Middle frontal gyrus (tissue), 1 donor: Measurements from ENCODE around the gene TSR3.

Source experiments
- DNase-seq: peaks from one replicate; pipeline ENCODE4 v3.0.0-alpha.2; 2015; ENCODE audit warnings: low spot score; ENCODE audit errors: extremely low spot score

Gene TSR3

DNA sequence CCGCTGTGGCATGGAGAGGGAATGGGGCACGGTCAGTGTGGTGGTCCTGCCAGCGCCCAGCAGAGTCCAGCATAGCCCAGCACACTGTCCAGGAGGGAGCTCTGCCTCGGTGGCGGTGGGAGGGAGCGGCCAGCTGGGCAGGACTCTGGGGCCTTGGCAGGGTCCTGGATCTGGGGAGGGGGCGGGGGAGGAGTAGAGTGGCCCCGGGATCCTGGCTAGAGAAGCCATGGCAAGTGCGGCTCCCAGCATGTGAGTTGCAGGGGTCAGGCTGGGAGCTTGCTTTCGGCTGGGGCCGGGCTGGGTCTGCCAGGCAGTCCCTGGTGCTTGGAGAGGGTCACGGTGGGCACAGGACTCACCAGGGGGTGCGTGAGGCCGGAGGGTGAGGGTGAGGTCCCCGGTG, 3.9 kb upstream of the TSR3 start:
- no peak for DNase-seq

DNA sequence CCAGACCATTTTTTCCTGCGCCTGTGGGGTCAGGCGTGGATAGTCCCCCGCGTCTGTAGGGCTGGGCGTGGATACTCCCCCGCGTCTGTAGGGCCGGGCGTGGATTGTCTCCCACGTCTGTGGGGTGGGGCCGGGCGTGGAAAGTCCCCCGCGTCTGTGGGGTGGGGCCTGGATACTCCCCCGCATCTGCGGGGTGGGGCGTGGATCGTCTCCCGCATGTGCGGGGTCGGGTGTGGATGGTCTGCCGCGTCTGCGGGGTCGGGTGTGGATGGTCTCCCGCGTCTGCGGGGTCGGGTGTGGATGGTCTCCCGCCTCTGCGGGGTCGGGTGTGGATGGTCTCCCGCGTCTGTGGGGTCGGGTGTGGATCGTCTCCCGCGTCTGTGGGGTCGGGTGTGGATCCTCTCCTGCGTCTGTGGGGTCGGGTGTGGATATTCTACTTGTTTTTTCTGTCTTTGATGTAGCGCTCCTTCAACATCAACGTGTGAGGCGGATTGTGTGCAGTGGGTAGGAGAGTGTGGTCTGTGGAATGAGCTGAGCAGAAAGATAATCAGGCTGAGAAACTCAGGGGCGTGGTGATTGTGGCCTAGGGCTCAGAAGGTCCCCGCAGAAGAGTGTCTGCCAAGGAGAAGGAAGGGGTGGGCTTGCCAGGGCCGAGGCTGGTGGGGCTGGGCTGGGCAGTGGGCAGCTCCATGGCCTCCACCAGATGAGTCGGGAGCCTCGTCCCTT, 3.3 kb upstream of the TSR3 start:
- no peak for DNase-seq

DNA sequence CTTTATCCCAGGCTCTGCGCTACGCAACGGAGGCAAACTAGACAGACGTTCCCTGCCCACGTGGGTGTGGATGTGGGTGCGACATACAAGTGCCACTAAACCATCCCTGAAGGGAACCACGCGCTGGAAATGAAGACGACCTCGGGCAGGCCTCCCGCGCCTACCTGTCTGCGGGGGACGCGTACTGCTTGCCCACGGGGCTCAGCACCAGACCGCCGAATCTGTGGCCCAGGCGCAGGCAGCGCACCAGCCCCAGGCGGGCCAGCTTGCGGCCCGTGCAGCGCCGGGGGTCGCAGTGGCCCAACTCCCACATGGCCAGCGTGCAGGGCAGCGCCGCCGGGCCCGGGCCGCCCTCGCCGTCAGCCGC, 480 bp downstream of the TSR3 start:
- no peak for DNase-seq

DNA sequence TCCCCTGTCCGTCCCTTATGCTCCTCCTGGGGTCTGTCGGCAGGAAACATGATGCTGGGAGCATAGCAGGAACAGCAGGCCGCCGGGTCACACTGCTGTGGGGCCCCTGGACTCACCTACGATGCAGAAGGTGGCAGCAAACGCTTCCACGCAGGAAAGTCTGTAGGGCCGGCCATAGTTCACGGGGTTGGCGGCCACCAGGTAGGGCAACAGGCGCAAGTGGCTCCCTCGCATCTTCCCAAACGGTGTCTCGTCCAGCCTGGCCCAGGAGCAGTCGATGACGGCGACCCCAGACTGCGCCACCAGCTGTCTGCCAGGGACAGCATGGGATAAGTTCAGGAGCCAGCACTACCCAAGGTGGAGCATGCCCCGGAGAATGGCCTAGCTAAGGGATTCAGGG, 987 bp downstream of the TSR3 start:
- no peak for DNase-seq

DNA sequence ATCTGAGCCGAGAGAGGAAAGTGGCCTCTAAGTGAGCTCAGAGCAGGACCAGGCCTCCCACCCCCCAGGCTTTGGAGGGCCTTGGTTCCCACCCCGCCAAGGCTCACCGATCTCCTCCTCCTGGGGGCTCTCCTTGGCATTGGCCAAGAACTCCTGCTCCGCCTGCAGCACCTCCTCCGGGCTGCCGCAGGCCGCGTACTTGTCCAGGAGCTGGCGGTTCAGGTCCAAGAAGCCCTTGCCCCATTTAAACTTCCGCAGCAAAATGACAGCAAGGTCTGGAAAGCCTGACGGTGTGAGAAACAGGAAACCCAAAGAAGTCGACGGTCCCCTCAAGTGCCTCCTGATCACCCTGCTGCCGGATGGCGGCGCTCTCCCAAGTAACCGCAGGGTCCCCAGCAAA, 1.7 kb downstream of the TSR3 start:
- no peak for DNase-seq

DNA sequence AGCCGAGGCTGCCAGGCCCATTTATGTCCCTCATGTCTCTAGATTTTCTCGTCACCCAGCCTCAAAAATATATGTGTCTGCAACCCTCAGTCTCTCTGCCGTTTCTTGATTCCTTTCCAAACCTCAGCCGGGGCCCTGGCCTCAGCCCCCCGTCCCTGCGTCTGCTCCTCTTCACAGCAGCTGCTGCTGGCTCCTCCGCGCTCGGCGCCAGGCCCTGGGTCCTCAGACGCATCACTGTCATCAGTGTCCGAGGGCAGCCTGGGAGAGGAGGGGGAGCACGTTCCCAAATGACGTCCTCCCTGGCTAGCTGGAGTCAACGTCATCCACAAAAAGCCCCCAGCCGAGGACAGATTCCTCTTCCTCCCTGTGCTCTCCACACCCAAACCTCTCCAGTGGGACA, 2.3 kb downstream of the TSR3 start:
- no peak for DNase-seq

DNA sequence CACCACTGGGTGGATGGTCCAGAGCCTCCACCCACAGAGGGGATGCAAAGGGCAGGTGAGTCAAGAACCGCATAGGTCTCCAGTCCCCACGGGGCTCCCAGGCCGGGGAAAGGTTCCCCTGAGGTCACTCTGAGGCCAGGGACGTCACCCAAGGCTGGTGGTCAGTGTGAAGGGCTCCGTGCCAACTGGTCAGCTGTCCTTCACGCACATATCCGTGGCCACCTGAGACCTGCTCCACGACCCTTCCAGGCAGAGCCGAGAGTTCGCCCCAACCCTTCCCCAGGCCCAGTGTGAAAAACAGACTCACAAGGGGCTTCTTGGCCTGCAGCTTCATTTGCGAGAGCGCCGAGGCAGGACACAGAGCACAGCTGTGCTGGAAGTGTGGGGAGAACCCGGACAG, 2.8 kb downstream of the TSR3 start:
- DNase-seq, result no peak

DNA sequence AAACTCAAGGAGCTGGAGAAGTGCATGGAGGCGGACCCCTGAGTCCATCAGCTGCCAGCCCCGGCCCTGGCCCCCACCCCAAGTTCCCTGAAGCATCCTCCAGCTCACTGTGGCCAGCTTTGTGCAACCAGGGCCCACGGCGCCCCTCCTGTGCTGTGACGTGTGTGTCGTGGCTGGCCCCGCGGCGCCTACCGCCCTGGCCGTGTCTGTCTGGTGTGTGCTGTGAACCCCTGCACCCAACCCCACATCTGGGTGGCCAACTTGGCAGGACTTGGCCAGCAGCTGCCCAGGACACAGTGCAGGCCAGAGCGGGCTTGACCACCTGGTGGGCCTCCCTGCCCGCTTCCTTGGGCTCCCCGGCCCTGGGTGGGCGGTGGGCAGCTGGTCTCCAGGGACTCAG, 3.2 kb downstream of the TSR3 start:
- no peak for DNase-seq

DNA sequence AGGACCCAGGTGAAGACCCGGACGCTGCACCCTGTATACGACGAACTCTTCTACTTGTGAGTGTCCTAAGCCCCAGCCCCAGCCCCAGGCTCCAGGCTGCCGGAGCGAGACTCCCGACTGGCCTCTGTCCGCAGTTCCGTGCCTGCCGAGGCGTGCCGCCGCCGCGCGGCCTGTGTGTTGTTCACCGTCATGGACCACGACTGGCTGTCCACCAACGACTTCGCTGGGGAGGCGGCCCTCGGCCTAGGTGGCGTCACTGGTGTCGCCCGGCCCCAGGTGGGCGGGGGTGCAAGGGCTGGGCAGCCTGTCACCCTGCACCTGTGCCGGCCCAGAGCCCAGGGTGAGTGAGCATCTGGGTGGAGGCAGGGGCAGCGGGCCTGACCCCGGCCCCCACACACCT, 3.7 kb downstream of the TSR3 start:
- no peak for DNase-seq

DNA sequence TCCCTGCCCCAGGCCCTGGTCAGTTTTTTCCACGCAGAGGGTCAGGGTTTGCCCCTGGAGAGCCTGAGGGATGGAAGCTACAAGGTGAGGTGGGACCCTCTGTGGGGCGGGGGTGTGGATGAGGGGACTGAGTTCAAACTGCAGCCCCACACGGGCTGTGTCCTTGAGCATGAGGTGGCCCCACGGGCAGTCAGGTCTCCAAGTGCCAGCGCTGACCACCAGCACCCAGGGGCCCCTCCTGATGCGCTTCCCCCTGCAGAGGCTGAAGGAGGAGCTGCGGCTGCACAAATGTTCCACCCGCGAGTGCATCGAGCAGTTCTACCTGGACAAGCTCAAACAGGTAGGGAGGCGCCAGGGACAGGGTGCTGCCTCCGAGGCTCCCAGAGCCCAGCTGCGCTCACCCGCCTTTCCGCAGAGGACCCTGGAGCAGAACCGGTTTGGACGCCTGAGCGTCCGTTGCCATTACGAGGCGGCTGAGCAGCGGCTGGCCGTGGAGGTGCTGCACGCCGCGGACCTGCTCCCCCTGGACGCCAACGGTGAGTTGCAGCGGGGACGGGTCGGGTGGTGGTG, 4.3 kb downstream of the TSR3 start:
- DNase-seq, result no peak

DNA sequence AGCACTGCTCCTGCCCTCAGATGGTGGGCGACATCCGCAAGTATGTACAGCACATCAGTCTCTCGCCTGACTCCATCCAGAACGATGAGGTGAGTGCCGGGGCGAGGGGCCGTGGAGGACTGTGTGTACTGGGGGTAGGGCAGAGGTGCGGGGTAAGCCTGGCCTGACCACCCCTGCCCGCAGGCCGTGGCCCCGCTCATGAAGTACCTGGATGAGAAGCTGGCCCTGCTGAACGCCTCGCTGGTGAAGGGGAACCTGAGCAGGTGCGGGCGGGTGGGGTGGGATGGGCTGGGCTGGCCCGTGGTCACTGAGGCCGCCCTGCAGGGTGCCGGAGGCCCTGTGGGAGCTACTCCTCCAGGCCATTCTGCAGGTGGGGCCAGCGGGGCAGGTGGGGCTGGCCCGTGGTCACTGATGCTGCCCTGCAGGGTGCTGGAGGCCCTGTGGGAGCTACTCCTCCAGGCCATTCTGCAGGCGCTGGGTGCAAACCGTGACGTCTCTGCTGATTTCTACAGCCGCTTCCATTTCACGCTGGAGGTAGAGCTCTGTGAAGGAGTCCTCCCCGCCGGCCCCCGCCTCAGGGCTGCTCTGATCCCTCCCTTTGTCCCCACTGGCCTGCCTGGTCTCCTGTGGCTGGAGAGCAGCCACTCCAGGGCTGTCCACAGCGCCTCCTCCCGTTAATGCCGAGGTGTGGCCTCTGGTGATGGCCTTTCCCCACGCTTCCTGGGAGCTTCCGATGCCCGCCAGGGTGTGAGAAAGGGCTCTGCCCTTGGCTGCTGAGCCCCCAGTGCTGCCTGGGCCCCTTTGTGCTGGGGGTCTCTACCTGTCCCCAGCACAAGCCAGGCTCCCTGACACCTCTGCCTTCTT, 5.0 kb downstream of the TSR3 start:
- DNase-seq, result no peak

DNA sequence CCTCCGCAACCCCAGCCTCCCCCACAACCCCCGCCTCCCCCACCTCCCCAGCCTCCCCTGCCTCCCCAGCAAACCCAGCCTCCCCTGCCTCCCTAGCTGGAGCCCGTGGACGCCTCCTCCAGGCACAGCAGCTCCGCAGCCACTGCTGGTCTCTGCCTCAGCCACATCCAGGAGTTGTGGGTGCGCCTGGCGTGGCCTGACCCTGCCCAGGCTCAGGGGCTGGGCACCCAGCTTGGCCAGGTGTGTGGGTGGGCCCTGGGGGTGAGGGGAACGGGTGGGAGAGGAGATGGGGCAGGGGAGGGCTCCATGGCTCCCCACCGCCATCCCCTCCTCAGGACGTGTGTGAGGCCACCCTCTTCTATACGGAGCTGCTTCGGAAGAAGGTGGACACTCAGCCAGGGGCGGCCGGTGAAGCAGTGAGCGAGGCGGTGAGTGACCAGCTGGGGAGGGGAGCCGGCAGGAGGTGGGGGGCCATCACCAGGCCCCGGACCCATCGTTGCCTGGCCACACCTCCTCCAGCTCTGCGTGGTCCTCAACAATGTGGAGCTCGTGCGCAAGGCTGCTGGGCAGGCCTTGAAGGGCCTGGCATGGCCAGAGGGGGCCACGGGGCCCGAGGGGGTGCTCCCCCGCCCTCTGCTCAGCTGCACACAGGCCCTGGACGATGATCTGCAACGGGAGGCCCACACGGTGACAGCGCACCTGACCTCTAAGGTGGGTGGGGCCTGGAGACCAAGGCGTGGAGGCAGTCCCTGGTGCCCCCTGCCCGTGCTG, 5.8 kb downstream of the TSR3 start:
- no peak for DNase-seq

DNA sequence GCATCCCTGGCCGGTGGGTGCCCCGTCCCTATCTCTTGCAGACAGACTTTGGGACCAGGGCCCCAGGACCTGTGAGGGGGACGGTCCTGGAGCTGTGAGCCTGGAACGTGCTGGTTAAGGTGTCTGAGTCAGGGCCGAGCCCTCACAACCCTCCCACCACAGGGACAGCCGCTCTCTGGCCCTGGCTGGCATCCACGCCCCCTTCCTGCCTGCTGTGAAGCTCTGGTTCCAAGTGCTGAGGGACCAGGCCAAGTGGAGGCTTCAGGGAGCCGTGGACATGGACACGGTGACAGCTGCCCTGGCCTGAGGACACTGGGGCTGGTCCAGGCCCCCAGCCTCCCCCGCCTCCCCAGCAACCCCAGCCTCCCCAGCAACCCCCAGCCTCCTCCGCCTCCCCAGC, 6.6 kb downstream of the TSR3 start:
- DNase-seq, result no peak

DNA sequence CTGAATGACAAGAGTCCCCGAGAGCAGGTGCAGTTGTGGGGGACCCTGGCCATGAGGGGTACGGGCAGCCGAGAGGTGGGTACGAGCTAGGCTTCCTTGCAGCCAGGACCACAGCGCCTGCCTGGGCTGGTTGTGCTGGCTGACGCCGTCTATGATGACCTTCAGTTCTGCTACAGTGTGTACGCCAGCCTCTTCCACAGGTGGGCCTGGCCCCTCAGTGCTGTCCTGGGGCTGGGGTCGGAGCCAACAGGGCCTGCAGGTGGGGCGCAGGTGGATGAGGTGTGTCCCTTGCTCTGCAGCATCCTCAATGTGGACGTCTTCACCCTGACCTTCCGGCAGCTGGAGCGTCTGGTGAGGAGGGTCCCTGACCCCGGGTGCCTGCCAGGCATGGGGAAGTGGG, 7.2 kb downstream of the TSR3 start:
- no peak for DNase-seq

DNA sequence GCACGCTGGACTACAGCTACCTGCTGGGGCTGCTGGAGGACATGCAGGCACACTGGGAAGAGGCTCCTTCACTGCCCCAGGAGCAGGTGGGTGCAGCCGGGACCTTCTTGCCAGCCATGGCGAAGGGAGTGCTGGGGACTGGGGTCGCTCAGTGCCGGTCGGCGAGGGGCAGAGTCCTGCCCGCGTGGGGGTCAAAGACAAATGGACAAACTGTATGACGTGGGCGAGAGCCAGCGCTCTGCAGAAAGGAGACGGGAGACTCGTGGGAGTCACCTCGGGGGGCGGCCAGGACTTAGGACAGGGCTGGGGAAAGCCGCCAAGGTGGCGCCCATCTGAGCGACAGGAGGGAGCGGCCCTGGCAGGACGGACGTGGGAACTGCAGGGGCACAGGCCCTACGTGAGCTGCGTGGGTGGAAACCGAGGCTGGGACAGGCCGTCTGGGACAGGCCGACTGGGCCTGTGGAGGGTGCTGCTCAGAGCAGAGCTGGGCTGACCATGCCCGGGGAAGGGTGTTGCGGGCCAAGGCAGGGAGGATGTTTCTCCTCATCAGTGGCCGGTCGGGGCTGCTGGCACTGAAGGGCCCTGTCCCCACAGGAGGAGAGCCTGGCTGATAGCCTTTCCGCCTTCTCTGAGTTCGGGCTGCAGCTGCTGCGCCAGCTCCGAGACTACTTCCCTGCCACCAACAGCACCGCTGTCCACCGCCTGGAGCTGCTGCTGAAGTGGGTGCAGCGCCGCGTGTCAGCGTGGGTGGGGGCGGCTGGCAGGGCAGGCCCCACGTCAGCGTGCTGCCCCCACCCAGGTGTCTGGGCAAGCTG, 8.0 kb downstream of the TSR3 start:
- no peak for DNase-seq

DNA sequence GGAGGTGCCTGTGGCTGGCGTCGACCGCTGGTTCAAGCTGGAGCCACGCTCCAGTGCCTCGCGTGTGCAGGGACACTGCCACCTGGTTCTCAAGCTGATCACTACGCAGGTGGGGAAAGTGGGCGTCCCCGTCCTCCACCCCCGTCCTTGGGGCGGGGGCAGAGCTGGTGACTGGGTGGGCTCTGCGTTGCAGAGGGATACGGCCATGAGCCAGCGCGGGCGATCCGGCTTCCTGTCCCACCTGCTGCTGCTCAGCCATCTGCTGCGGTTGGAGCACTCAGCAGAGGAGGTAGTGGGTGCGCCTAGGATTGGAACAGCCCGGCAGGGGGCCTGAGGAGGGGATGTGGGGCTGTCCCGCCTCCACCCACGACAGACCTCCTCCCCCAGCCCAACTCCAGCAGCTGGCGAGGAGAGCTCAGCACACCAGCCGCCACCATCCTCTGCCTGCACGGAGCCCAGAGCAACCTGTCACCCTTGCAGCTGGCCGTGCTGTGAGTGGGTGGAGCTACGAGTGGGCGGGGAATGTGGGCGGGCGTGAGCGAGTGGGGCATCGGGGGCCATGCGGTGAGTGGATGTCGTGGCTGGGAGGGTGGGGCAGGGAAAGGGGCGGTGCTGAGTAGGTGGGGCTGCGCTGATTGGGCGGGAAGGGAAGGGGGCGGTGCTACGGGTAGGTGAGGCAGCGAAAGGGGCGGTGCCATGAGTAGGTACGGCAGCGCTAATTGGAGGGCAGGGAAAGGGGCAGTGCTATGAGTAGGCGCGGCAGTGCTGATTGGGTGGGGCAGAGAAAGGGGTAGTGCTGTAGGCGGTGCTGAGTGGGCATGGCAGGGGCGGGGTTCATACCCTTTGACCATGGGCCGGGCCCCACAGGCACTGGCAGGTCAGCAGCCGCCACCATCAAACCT, 8.9 kb downstream of the TSR3 start:
- peak; percentile 41 for DNase-seq

DNA sequence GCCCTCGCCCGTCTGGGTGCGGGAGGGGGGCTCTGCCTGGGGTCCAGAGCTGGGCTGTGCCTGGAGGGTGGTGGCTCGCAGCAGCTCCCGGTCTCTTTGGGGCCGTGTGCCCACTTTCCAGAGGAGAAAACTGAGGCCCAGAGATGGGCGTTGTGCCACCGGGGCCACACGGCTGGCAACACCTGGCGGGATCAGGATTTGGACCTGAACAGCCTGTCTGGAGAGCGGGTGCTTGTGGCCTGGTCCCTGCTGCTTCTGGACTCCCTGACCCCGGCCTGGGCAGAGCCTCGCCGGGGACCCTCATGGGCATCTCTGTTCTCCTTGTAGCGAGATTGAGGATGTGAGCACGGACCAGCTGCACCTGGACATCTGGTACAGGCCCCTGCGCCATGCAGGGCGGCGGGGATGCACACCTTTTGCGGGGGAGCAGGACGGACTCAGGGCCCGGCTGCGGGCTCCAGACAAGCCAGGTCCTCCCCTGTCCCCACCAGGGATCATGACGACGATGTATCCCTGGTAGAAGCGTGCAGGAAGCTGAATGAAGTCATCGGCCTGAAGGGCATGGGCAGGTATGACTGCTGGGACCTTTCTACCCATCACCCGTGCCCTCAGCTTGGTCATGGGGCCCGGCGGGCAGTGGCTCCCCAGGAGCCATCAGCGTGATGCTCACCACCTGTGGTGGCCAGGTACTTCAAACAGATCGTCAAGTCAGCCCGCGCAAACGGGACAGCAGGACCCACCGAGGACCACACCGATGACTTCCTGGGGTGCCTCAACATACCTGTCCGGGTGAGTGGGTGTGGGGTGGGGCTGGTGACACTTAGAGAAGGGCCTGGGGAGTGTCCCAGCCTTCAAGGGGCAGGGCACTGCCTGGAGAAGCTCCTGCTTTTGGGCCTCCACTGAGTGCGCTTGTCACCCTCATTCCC, 9.9 kb downstream of the TSR3 start:
- no peak for DNase-seq

DNA sequence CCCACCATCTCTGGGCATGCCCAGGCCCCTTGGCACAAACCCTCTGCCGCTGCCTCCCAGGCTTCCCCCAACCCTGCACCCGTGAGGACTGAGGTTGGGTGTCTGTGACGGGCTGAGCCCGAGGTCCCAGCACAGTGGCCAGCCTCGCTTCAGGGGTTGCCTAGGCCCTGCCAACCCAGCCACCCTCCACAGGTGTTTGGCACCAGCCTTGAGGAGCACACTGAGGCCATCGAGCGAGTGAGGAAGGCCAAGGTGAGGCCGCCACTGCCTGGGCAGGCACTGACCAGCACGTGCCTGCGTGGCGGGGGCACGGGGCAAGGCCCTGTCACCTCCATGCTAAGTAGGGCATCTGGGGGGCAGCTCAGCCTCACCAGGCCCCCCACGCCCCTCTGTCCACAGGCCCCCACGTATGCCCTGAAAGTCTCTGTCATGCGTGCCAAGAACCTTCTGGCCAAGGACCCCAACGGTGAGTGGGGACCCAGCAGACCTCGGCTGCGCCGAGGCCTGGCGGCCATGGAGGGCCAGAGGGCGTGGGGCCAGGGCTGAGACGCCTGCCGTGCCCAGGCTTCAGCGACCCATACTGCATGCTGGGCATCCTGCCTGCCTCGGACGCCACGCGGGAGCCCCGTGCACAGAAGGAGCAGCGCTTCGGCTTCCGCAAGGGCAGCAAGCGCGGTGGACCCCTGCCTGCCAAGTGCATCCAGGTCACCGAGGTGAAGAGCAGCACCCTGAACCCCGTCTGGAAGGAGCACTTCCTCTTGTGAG, 10.8 kb downstream of the TSR3 start:
- no peak for DNase-seq
